K562 (cell line): Measurements from ENCODE around the gene SMOC2. TPM values are rescaled to one million over a fixed set of nuclear protein-coding genes. Genes with fewer than 3 reads are reported as not detected.

ENCODE experiments used
- ATAC-seq: fragments of 200-7000 bp; cut with Tn5 transposase; 3 replicates; pipeline ENCODE4 v1.9.1; 2020; ENCODE audit warnings: moderate library complexity
- BruUV-seq: library from RNA; stranded (reverse); fragments of 400-500 nt; replicated peaks from 2 replicates; lab custom pipeline; 2021; lab: Mats Ljungman, UMichigan
- CTCF ChIA-PET: fragments of 300-600 bp; formaldehyde crosslinking; extraction: SDS; loops from one replicate; lab custom pipeline; 2021; ENCODE audit warnings: low intra/inter-chr PET ratio; lab: Yijun Ruan, JAX
- POLR2A ChIA-PET: fragments of 300-600, 350-650 bp; sonication (Branson Sonifier 250); formaldehyde crosslinking; extraction: SDS; loops from one replicate; lab custom pipeline; 2021; ENCODE audit warnings: antibody characterized with exemption, inconsistent platforms; lab: Yijun Ruan, JAX
- DNase-seq, 4 experiments: peaks; one replicate each; pipeline versions ENCODE4 v3.0.0 to v3.0.0-alpha.2; 2011 to 2018; ENCODE audit warnings: low spot score in 3 of 4, mixed read lengths in 3 of 4; ENCODE audit errors: extremely low read depth in 1 of 4
- FAIRE-seq: peaks from 2 replicates; lab custom pipeline; 2011; peaks lifted over from hg19 to GRCh38; lab: Jason Lieb, UNC
- H2AFZ ChIP-seq: 2 replicates; pipeline ENCODE4 v1.6.0; 2011; ENCODE audit warnings: low read depth, low read length, control low read depth, inconsistent platforms
- H3K27ac ChIP-seq: fragments of 200-600 bp; 3 replicates; pipeline ENCODE4 v1.8.0; 2011; ENCODE audit warnings: low read depth, mild to moderate bottlenecking, control low read depth, inconsistent platforms, low read length, moderate library complexity, mixed read lengths; ENCODE audit errors: extremely low read depth
- H3K27me3 ChIP-seq, 2 experiments: fragments of 300-600 bp in 1 of 2; 2 replicates in 1 of 2; 3 replicates in 1 of 2; pipeline versions ENCODE4 v1.6.0 to v1.8.0; 2011; ENCODE audit warnings: inconsistent platforms in 2 of 2, low read length in 2 of 2, mild to moderate bottlenecking in 1 of 2, mixed read lengths in 1 of 2, moderate library complexity in 1 of 2; ENCODE audit not compliant: control insufficient read depth in 2 of 2, insufficient read depth in 2 of 2
- H3K36me3 ChIP-seq: fragments of 300-600 bp; 3 replicates; pipeline ENCODE4 v1.8.0; 2011; ENCODE audit warnings: mild to moderate bottlenecking, low read length, inconsistent platforms; ENCODE audit not compliant: control insufficient read depth, insufficient read depth
- H3K4me1 ChIP-seq, 2 experiments: fragments of 200-600 bp in 1 of 2; replicated peaks in 1 of 2; 2 replicates in 1 of 2; 3 replicates in 1 of 2; pipeline versions ENCODE4 v1.5.1 to v1.8.0; 2011; ENCODE audit warnings: inconsistent platforms in 2 of 2, low read length in 2 of 2, mild to moderate bottlenecking in 1 of 2, mixed read lengths in 1 of 2, moderate library complexity in 1 of 2; ENCODE audit not compliant: control insufficient read depth in 2 of 2, insufficient read depth in 2 of 2
- H3K4me2 ChIP-seq: 2 replicates; pipeline ENCODE4 v1.6.1; 2011; ENCODE audit warnings: low read length, control low read depth, inconsistent platforms, mixed read lengths; ENCODE audit not compliant: insufficient read depth
- H3K4me3 ChIP-seq: fragments of 200-600 bp; sonication (generic), shearing (Covaris generic); 2 replicates; pipeline ENCODE4 v1.5.1; 2016; ENCODE audit warnings: control low read depth, inconsistent platforms
- H3K79me2 ChIP-seq: fragments of 200-600 bp; 3 replicates; pipeline ENCODE4 v1.8.0; 2011; ENCODE audit warnings: low read length, inconsistent platforms; ENCODE audit not compliant: control insufficient read depth, insufficient read depth
- H3K9ac ChIP-seq, 2 experiments: 2 replicates each; pipeline versions ENCODE4 v1.6.0 to v1.6.1; 2011; ENCODE audit warnings: low read depth in 2 of 2, low read length in 2 of 2, control low read depth in 1 of 2, inconsistent platforms in 1 of 2, mild to moderate bottlenecking in 1 of 2, mixed read lengths in 1 of 2; ENCODE audit not compliant: insufficient read depth in 1 of 2
- H3K9me1 ChIP-seq: one replicate; pipeline ENCODE4 v1.6.0; 2011; ENCODE audit warnings: inconsistent platforms, mild to moderate bottlenecking, low read length, moderate library complexity; ENCODE audit not compliant: control insufficient read depth, insufficient read depth
- H3K9me3 ChIP-seq: replicated peaks from 2 replicates; pipeline ENCODE4 v1.5.1; 2011; ENCODE audit warnings: low read depth, low read length, inconsistent platforms; ENCODE audit not compliant: control insufficient read depth, insufficient read depth
- H4K20me1 ChIP-seq: replicated peaks from 2 replicates; pipeline ENCODE4 v1.6.1; 2011; ENCODE audit warnings: low read length, inconsistent platforms, mixed read lengths; ENCODE audit not compliant: control insufficient read depth, insufficient read depth
- ID3 ChIP-seq, 2 experiments: fragments of 250-450 bp in 1 of 2; fragments of 450-650 bp in 1 of 2; sonication (Bioruptor Pico) in 1 of 2; IDR thresholded peaks; 2 replicates each; pipeline versions ENCODE4 v1.6.1 to v1.8.0; 2016 to 2021; ENCODE audit warnings: mild to moderate bottlenecking in 2 of 2, moderate library complexity in 2 of 2, missing compliant biosample characterization in 1 of 2, missing genetic modification characterization in 1 of 2
- KLF13 ChIP-seq: fragments of 450-650 bp; IDR thresholded peaks from 2 replicates; pipeline ENCODE4 v1.6.1; 2016; ENCODE audit warnings: missing genetic modification characterization, low read depth, mild to moderate bottlenecking, missing compliant biosample characterization, moderate library complexity, borderline replicate concordance
- LEF1 ChIP-seq: fragments of 450-650 bp; IDR thresholded peaks from 2 replicates; pipeline ENCODE4 v1.6.1; 2016; ENCODE audit warnings: mild to moderate bottlenecking
- MAFK ChIP-seq: IDR thresholded peaks from 2 replicates; pipeline ENCODE4 v1.6.1; 2011; ENCODE audit warnings: low read length, improper control_type of control experiment
- MTA3 ChIP-seq: fragments of 450-650 bp; formaldehyde crosslinking; IDR thresholded peaks from 2 replicates; pipeline ENCODE4 v1.6.1; 2017; ENCODE audit warnings: mild to moderate bottlenecking, borderline replicate concordance
- NBN ChIP-seq: fragments of 450-650 bp; IDR thresholded peaks from 2 replicates; pipeline ENCODE4 v1.6.1; 2016; ENCODE audit warnings: low read depth, mild to moderate bottlenecking
- SMARCC2 ChIP-seq: fragments of 450-650 bp; IDR thresholded peaks from 2 replicates; pipeline ENCODE4 v1.6.1; 2017; ENCODE audit warnings: antibody characterized with exemption, moderate library complexity, mild to moderate bottlenecking, low read depth
- TFAP4 ChIP-seq: sonication (generic); formaldehyde crosslinking; IDR thresholded peaks from 2 replicates; pipeline ENCODE4 v1.8.0; 2022; ENCODE audit warnings: missing genetic modification reagents, mild to moderate bottlenecking, moderate library complexity, borderline replicate concordance
- ZBTB43 ChIP-seq: sonication (generic); formaldehyde crosslinking; IDR thresholded peaks from 2 replicates; pipeline ENCODE4 v1.8.0; 2023; ENCODE audit warnings: mild to moderate bottlenecking, missing genetic modification reagents
- ZKSCAN1 ChIP-seq: fragments of 150-350 bp; IDR thresholded peaks from 2 replicates; pipeline ENCODE4 v1.6.1; 2016; ENCODE audit warnings: low read depth, low read length
- ZNF583 ChIP-seq: fragments of 250-450 bp; sonication (Bioruptor Pico); IDR thresholded peaks from 2 replicates; pipeline ENCODE4 v1.4.0; 2020
- WGBS: fragments of 100-300 bp; shearing (Covaris generic); methylation state at CpG from one replicate; pipeline ENCODE4 v1.1.6; 2016; ENCODE audit warnings: low coverage, mixed read lengths; ENCODE audit not compliant: insufficient coverage; ENCODE audit errors: missing lambda C conversion rate; 5-methylcytosine and 5-hydroxymethylcytosine counted together
- in situ Hi-C: fragments of 300-500 bp; cut with MboI; formaldehyde crosslinking; loops from 4 replicates; pipeline ENCODE4 v1.15.0; 2018; ENCODE audit warnings: inconsistent platforms, mixed read lengths
- intact Hi-C: fragments of 100-400 bp; cut with micrococcal nuclease; formaldehyde crosslinking; loops from 2 replicates; pipeline ENCODE4 v1.14.2; 2022
- polyA plus RNA-seq, 8 experiments: library from polyadenylated mRNA; depleted of rRNA in 4 of 8; stranded (reverse) in 5 of 8; unstranded in 3 of 8; fragments of >200 nt; fragmentation: Nextera tagmentation in 2 of 8; fragmentation: Illumina TruSeq in 1 of 8; extraction: Ambion mirVana in 2 of 8; extraction: Trizol in 1 of 8; gene quantifications; 2 replicates each; pipeline versions ENCODE4 v1.2.1 to v1.2.3, GENCODE V29; 2011 to 2014; ENCODE audit warnings: inconsistent platforms in 1 of 8, missing spikeins in 1 of 8
- total RNA-seq, 7 experiments: library from RNA; depleted of rRNA in 6 of 7; stranded (reverse); fragments of >200 nt in 6 of 7; fragmentation: Illumina TruSeq in 2 of 7; extraction: Trizol in 2 of 7; gene quantifications; 2 replicates each; pipeline versions ENCODE4 v1.2.1 to v1.2.3, GENCODE V29; 2011 to 2021; ENCODE audit warnings: low replicate concordance in 1 of 7

Gene SMOC2
- total and polyA plus RNA-seq, 9 of the 15 experiments (the other 6 are each of a cell fraction or from before 2014, with no cell fraction given), result 0.45 to 2.3 (median 1.1) TPM

- no peak for DNase-seq
- no peak overlapping the region for H2AFZ ChIP-seq
- no peak overlapping the region for H3K27ac ChIP-seq
- ChIA-PET POLR2A (interaction anchor here (0.7 kb wide), 1 partner anchor 107 kb away, joined by 3 read pairs; no protein-coding TSS in a partner anchor), CTCF (no interaction called here)
- H3K79me2 ChIP-seq, result no peaks in the 10 kb centered on the region
- H3K9me3 ChIP-seq, result no peaks in the 10 kb centered on the region
- H4K20me1 ChIP-seq, result peaks cover 3% of the 10 kb centered on the region; the same call in 1 of the 2 replicates
- peaks cover 5 to 44% of the 10 kb centered on the region in 2 experiments; a peak in 3 of 5 replicates for H3K27me3 ChIP-seq
- 15% methylated on average over 2 of the region's 2 CpGs for WGBS
- H3K4me1 ChIP-seq, result peaks cover 0 to 4% of the 10 kb centered on the region in 2 experiments; a peak in 1 of 5 replicates
- no peak overlapping the region for H3K4me2 ChIP-seq
- H3K9me1 ChIP-seq, result no peaks in the 10 kb centered on the region
- TF ChIP-seq TFAP4 (CRISPR knock-in tag), result no peak
- no peak overlapping the region for H3K4me3 ChIP-seq
- intact Hi-C loops, result no loop called here
- BruUV-seq, result no TSS peak
- H3K36me3 ChIP-seq, result no peaks in the 10 kb centered on the region
- H3K9ac ChIP-seq, result no peak overlapping the region
- FAIRE-seq, result peak; percentile 68
- ATAC-seq, result no peak
- in situ Hi-C loops, result no loop called here
These were observed 183.6 kb downstream of the SMOC2 start for GRCh38 chr6:168624540-168624939.

GRCh38 chr6:168624948-168625347 lies 184.0 kb downstream of the SMOC2 start:
- Histone ChIP-seq H3K9me1 (no peaks in the 10 kb centered on the region), H3K9me3 (no peaks in the 10 kb centered on the region), H3K27ac (no peak overlapping the region), H3K4me3 (no peak overlapping the region), H3K27me3 (peaks cover 5 to 39% of the 10 kb centered on the region in 2 experiments; a peak in 3 of 5 replicates), H4K20me1 (peaks cover 3% of the 10 kb centered on the region; the same call in 1 of the 2 replicates), H3K9ac (0 out of 4 replicates have a peak overlapping the region, but pooled peaks of 1 of the 2 experiments have one; percentile 68), H3K4me1 (peaks cover 0 to 4% of the 10 kb centered on the region in 2 experiments; a peak in 1 of 5 replicates), H3K4me2 (no peak overlapping the region), H3K36me3 (no peaks in the 10 kb centered on the region), H3K79me2 (no peaks in the 10 kb centered on the region), H2AFZ (no peak overlapping the region)
- DNase-seq (no peak), ATAC-seq (no peak), FAIRE-seq (no peak)
- 13% methylated on average over 15 of the region's 15 CpGs for WGBS
- BruUV-seq, result no TSS peak
- POLR2A ChIA-PET, result interaction anchor here (0.7 kb wide), 1 partner anchor 107 kb away, joined by 3 read pairs; no protein-coding TSS in a partner anchor
- CTCF ChIA-PET, result no interaction called here
- in situ Hi-C loops (no loop called here), intact Hi-C loops (no loop called here)
- no peak for TF ChIP-seq NBN
- TF ChIP-seq MAFK, result no peak
- TF ChIP-seq LEF1, result no peak
- TF ChIP-seq ZBTB43 (CRISPR knock-in tag), result no peak
- TF ChIP-seq ID3 (CRISPR knock-in tag; IDR thresholded peaks at IDR 0.05), result no peak
- TF ChIP-seq ID3 (tag; IDR thresholded peaks at IDR 0.05), result no peak
- TF ChIP-seq ZNF583 (CRISPR knock-in tag), result no peak
- TF ChIP-seq KLF13 (tag), result no peak
- no peak for TF ChIP-seq MTA3
- TF ChIP-seq SMARCC2, result no peak
- no peak for TF ChIP-seq ZKSCAN1
